Heart right ventricle (tissue), 16 donors: ENCODE measurements around the gene STYXL1. TPM values are rescaled to one million over a fixed set of nuclear protein-coding genes. Genes with fewer than 3 reads are reported as not detected.

ENCODE experiments used
- ATAC-seq, 8 donors: fragments of 200-7000 bp; cut with Tn5 transposase; one replicate each; pipeline ENCODE4 v1.9.1; 2020; ENCODE audit warnings: mild to moderate bottlenecking in 8 of 8, moderate library complexity in 8 of 8, moderate number of reproducible peaks in 1 of 8
- DNase-seq, 2 donors: peaks; one replicate each; pipeline ENCODE4 v3.0.0-alpha.2; 2020
- H3K27ac ChIP-seq, 10 donors: fragments of 200-600 bp; sonication (generic) in 2 of 10; one replicate each; pipeline versions ENCODE4 v1.5.0 to v1.8.0; 2020 to 2022; ENCODE audit warnings: mild to moderate bottlenecking in 3 of 10
- H3K27me3 ChIP-seq, 7 donors: fragments of 200-600 bp; one replicate each; pipeline ENCODE4 v1.8.0; 2021 to 2022; ENCODE audit warnings: mild to moderate bottlenecking in 2 of 7
- H3K36me3 ChIP-seq, 9 donors: fragments of 200-600 bp; sonication (generic) in 1 of 9; one replicate each; pipeline versions ENCODE4 v1.5.0 to v1.8.0; 2020 to 2022; ENCODE audit warnings: mild to moderate bottlenecking in 2 of 9
- H3K4me1 ChIP-seq, 9 donors: fragments of 200-600 bp; sonication (generic) in 1 of 9; one replicate each; pipeline versions ENCODE4 v1.5.0 to v1.8.0; 2020 to 2022; ENCODE audit warnings: mild to moderate bottlenecking in 4 of 9
- H3K4me3 ChIP-seq, 10 donors: fragments of 200-600 bp; sonication (generic) in 2 of 10; one replicate each; pipeline versions ENCODE4 v1.5.0 to v1.8.0; 2020 to 2022; ENCODE audit warnings: mild to moderate bottlenecking in 7 of 10, moderate library complexity in 2 of 10
- H3K9me3 ChIP-seq, 11 donors: fragments of 200-600 bp in 10 of 11; sonication (generic) in 2 of 11; one replicate each; pipeline versions ENCODE4 v1.5.0 to v1.8.0; 2013 to 2022; ENCODE audit warnings: mild to moderate bottlenecking in 2 of 11, control low read depth in 1 of 11, moderate library complexity in 1 of 11
- CTCF ChIP-seq, 9 donors: fragments of 200-600 bp; sonication (generic) in 2 of 9; IDR thresholded peaks; one replicate each; pipeline versions ENCODE4 v1.5.0 to v1.8.0; 2021 to 2022; ENCODE audit warnings: antibody characterized with exemption in 9 of 9, mild to moderate bottlenecking in 5 of 9, moderate library complexity in 1 of 9
- WGBS, 2 donors: extraction: QIAGEN DNeasy Blood & Tissue Kit; methylation state at CpG; one replicate each; pipeline ENCODE4 v1.1.7; 2013; ENCODE audit warnings: inconsistent platforms in 1 of 2; 5-methylcytosine and 5-hydroxymethylcytosine counted together
- intact Hi-C, 10 donors: fragments of 100-400 bp; cut with DNase I; formaldehyde crosslinking; loops; one replicate each; pipeline versions ENCODE4 v1.11.1 to v1.14.2; 2022
- polyA plus RNA-seq, 2 donors: library from polyadenylated mRNA; stranded (reverse); fragments of 200-250 nt; gene quantifications; one replicate each; pipeline ENCODE4 v1.2.3, GENCODE V29; 2013
- total RNA-seq, 10 donors: library from RNA; stranded (reverse); fragmentation: NEBNext Ultra II Directional in 3 of 10; extraction: Animal tissue kit (Norgen Biotek cat#: 25700) in 3 of 10; gene quantifications; one replicate each; pipeline versions ENCODE4 v1.2.1 to v1.2.4, GENCODE V29; 2021 to 2023
- donor health status: Arrhythmogenic right ventricular cardiomyopathy.
- donor health status: ischemic (EF 13 %, LVEDD 7.1; RV severe dilation, severe dysfunction).
- donor health status: healthy with polysubstance abuse.
- donor health status: DM: no; HTN: yes; CAD: no.
- donor health status: DM: no; HTN: no; CAD: no.
- donor health status: ischemic (EF 25% LVEDD 6.9; RV normal size, moderate dysfunction).
- donor health status: ischemic (EF 25% LVEDD 5.7; RV mildly dilated, moderate dysfunction).
- donor health status: healthy.
- donor health status: DM: yes; HTN: yes; CAD: no.
- donor health status: Ischemic cardiomyopathy.
- donor health status: ischemic (EF 35%, LVEDD 5.7; RV mildly dilated, moderate dysfunction).
- donor health status: nonischemic (EF 11% LVEDD 7.7; RV severe dilation, severe dysfunction).
- donor health status: DM: yes; HTN: yes; CAD: no.
- donor health status: PGD.
- donor health status: ischemic (EF 29% LVEDD 5.4; RV normal size, mild dysfunction).
- donor health status: nonischemic (EF 23%, LVEDD 6.1; RV moderate dilation, normal function).

STYXL1 gene
- total and polyA plus RNA-seq, 12 donors, result 11.0 to 53.9 (median 17.7) TPM

GRCh38 chr7:75996476-75996875 lies 51.3 kb downstream of the STYXL1 start:
- no peaks in the 10 kb centered on the region for H3K9me3 ChIP-seq
- DNase-seq (no peak), ATAC-seq (no peak)
- peaks cover 14 to 48% (median 28%) of the 10 kb centered on the region in 9 donors for H3K4me1 ChIP-seq
- peaks cover 0 to 29% (median 0%) of the 10 kb centered on the region in 9 donors for H3K36me3 ChIP-seq
- intact Hi-C loops, result loop anchor here in 1 of 10 donors (5.0 kb wide), 1 partner anchor 79 kb away; the partner anchor contains the start of gene POR
- 76 to 86% methylated on average over 4 of the region's 4 CpGs for WGBS, 2 donors
- peak overlapping the region in 3 of 10 donors; percentile 58 to 99 (median 96) for H3K27ac ChIP-seq
- H3K4me3 ChIP-seq, result no peak overlapping the region
- no peaks in the 10 kb centered on the region for H3K27me3 ChIP-seq
- TF ChIP-seq CTCF (IDR thresholded peaks at IDR 0.05), result no peak

- Histone ChIP-seq H3K4me1 (peaks cover 14 to 50% (median 31%) of the 10 kb centered on the region in 9 donors), H3K4me3 (no peak overlapping the region), H3K9me3 (no peaks in the 10 kb centered on the region), H3K36me3 (peaks cover 0 to 25% (median 0%) of the 10 kb centered on the region in 9 donors), H3K27me3 (no peaks in the 10 kb centered on the region), H3K27ac (peak overlapping the region in 3 of 10 donors; percentile 90 to 99 (median 96))
- ATAC-seq (no peak), DNase-seq (no peak)
- no peak for TF ChIP-seq CTCF (IDR thresholded peaks at IDR 0.05)
- WGBS, 2 donors, result 97 to 100% methylated on average over 5 of the region's 5 CpGs
- intact Hi-C loops, result loop anchor here in 1 of 10 donors (5.0 kb wide), 1 partner anchor 79 kb away; the partner anchor contains the start of gene POR
Measured at GRCh38 chr7:75995996-75996395, 51.8 kb downstream of the STYXL1 start.

DNA sequence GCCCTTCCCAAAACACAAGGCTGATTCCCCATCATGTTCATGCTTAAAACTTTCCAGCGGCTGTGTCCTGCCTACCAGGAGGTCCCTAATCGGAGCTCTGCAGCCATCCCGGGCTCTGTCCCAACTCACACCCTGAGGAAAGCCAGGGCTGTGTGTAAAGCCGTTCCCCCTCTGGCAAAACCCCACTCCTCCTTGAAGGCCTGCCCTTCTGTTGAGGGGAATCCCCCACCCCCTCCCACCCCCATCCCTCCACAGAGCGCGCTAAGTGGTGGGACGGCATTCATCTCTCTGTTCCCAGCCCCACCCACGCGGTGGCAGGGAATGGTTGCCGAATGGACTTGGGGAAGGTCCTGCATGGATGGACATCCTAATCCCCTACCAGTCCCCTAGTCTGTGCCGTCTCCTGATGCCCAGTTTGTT lies 52.7 kb downstream of the STYXL1 start:
- H3K36me3 ChIP-seq, result peaks cover 0 to 16% (median 0%) of the 10 kb centered on the region in 9 donors
- DNase-seq, result peak in 1 of 2 donors; percentile 39
- H3K9me3 ChIP-seq, result no peaks in the 10 kb centered on the region
- intact Hi-C loops, result loop anchor here in 1 of 10 donors (5.0 kb wide), 1 partner anchor 78 kb away; the partner anchor contains the start of gene POR
- peak overlapping the region in 9 of 10 donors; percentile 64 to 98 (median 82) for H3K4me3 ChIP-seq
- H3K27ac ChIP-seq, result peak overlapping the region; percentile 90 to 99 (median 97)
- TF ChIP-seq CTCF (IDR thresholded peaks at IDR 0.05), result no peak
- H3K27me3 ChIP-seq, result no peaks in the 10 kb centered on the region
- H3K4me1 ChIP-seq, result peaks cover 17 to 55% (median 41%) of the 10 kb centered on the region in 9 donors
- peak in 6 of 8 donors; percentile 1 to 10 (median 3) for ATAC-seq
- WGBS, 2 donors, result 30 to 48% methylated on average over 11 of the region's 11 CpGs

DNA sequence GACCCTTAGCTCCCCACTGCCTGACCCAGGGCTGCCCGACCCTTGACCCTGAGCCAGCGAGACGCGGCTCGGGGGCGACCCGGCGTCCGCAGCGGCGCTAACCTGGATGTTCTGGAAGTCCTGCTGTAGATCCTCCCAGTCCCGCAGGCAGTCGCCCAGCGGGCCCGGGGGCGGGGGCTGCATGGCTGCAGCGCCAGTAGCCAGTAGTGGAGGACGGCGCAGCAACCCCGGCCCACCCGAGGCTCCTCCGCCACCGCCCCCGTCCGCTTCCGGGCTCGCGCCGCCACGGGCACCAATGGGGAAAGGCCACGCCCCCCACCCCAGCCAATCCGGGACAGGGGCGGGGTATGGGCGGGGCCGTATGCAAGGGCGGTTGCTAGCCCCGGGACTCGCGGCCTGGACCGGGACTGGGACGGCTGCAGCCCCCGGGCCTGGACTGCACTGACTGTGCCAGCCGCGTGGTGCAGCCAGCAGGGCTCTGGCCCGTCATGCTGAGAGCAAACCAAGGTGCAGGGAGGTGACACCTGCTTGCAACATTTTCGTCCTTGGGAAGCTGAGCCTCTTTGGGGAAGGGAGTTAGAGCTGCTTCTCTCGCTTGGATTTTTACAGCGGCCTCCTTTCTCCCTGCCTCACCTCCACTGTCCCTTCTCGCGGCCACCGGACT lies 53.3 kb downstream of the STYXL1 start, which contains the start of gene TMEM120A:
TSS of gene TMEM120A (minus strand) at position 208 of the 664 bp plus-strand sequence. CDS start at position 183, 25 bp downstream.
- intact Hi-C loops, result loop anchor here in 5 of 10 donors (1.0 to 5.0 kb wide), 3 partner anchors 42 to 80 kb away; partner anchors contain the start of gene POR (in 3 of the 5)
- peak within 1 kb of the TSS; percentile 64 to 98 (median 81) for H3K4me3 ChIP-seq
- DNase-seq (peak; percentile 97 to 99), ATAC-seq (peak; percentile 89 to 95 (median 94))
- peak within 1 kb of the TSS; percentile 90 to 99 (median 97) for H3K27ac ChIP-seq
- 1 to 2% methylated on average over 50 to 51 of the region's 51 CpGs for WGBS, 2 donors
- no peaks in the 10 kb centered on the region for H3K9me3 ChIP-seq
- H3K4me1 ChIP-seq, result peaks cover 20 to 55% (median 44%) of the 10 kb centered on the region in 9 donors
- peak in 8 of 9 donors; percentile 13 to 51 (median 31) for TF ChIP-seq CTCF (IDR thresholded peaks at IDR 0.05)
- H3K27me3 ChIP-seq, result no peaks in the 10 kb centered on the region
- peaks cover 0 to 16% (median 0%) of the 10 kb centered on the region in 9 donors for H3K36me3 ChIP-seq
